Spinal cord (tissue), 10 donors: ENCODE data around the gene MYO5B. TPM values are rescaled to one million over a fixed set of nuclear protein-coding genes. Genes with fewer than 3 reads are reported as not detected.

Experiments
- DNase-seq, 6 donors: peaks; one replicate each; pipeline versions ENCODE4 v3.0.0 to v3.0.0-alpha.2; 2013 to 2015; ENCODE audit warnings: low spot score in 6 of 6, low read depth in 4 of 6
- H3K27ac ChIP-seq: one replicate; pipeline ENCODE4 v1.5.1; 2013; ENCODE audit warnings: low read depth, low read length, control low read depth
- H3K27me3 ChIP-seq: one replicate; pipeline ENCODE4 v1.6.1; 2013; ENCODE audit warnings: low read length; ENCODE audit not compliant: control insufficient read depth, insufficient read depth
- H3K36me3 ChIP-seq: one replicate; pipeline ENCODE4 v1.6.1; 2013; ENCODE audit warnings: low read length; ENCODE audit not compliant: control insufficient read depth, insufficient read depth
- H3K4me1 ChIP-seq: one replicate; pipeline ENCODE4 v1.6.1; 2013; ENCODE audit warnings: low read length; ENCODE audit not compliant: control insufficient read depth, insufficient read depth
- H3K4me3 ChIP-seq: one replicate; pipeline ENCODE4 v1.5.1; 2013; ENCODE audit warnings: low read depth, low read length, control low read depth
- H3K9me3 ChIP-seq: one replicate; pipeline ENCODE4 v1.6.1; 2013; ENCODE audit warnings: low read length; ENCODE audit not compliant: control insufficient read depth, insufficient read depth
- WGBS: methylation state at CpG from one replicate; pipeline ENCODE4 v1.1.5; 2013; ENCODE audit warnings: missing lambda C conversion rate; ENCODE audit not compliant: insufficient coverage; 5-methylcytosine and 5-hydroxymethylcytosine counted together
- polyA plus RNA-seq, 2 donors: library from polyadenylated mRNA; unstranded; fragments of 120-200 nt; gene quantifications; one replicate each; pipeline ENCODE4 v1.2.1, GENCODE V29; 2013; ENCODE audit not compliant: insufficient read length in 2 of 2
- total RNA-seq, 2 donors: library from RNA; depleted of rRNA in 1 of 2; stranded (reverse); fragments of 120-200 nt in 1 of 2; fragments of >200 nt in 1 of 2; gene quantifications; one replicate each; pipeline versions ENCODE4 v1.2.3 to v1.2.4, GENCODE V29; 2013 to 2014
- donor health status: healthy.

MYO5B gene
- total and polyA plus RNA-seq, 4 donors = 2.6 to 8.0 (median 4.5) TPM

- H3K27me3 ChIP-seq = no peaks in the 10 kb centered on the region
- H3K9me3 ChIP-seq = no peaks in the 10 kb centered on the region
- H3K4me3 ChIP-seq = no peak overlapping the region
- peak in 5 of 6 donors; percentile 40 to 85 (median 51) for DNase-seq
- no peak overlapping the region for H3K27ac ChIP-seq
- H3K36me3 ChIP-seq = peaks cover under 1% of the 10 kb centered on the region
- WGBS = 63% methylated on average over 10 of the region's 11 CpGs
- peaks cover 16% of the 10 kb centered on the region for H3K4me1 ChIP-seq
These were observed 336.5 kb downstream of the MYO5B start for GRCh38 chr18:49858309-49859020.

GRCh38 chr18:49857708-49858107 is 337.2 kb downstream of the MYO5B start:
- Histone ChIP-seq H3K4me1 (peaks cover 16% of the 10 kb centered on the region), H3K9me3 (no peaks in the 10 kb centered on the region), H3K27ac (no peak overlapping the region), H3K27me3 (no peaks in the 10 kb centered on the region), H3K36me3 (peaks cover 2% of the 10 kb centered on the region), H3K4me3 (no peak overlapping the region)
- 79% methylated on average over 3 of the region's 3 CpGs for WGBS
- no peak for DNase-seq

GRCh38 chr18:49856496-49856895 is 338.5 kb downstream of the MYO5B start:
- H3K27ac ChIP-seq = no peak overlapping the region
- H3K9me3 ChIP-seq = no peaks in the 10 kb centered on the region
- peaks cover 14% of the 10 kb centered on the region for H3K4me1 ChIP-seq
- H3K4me3 ChIP-seq = no peak overlapping the region
- H3K27me3 ChIP-seq = no peaks in the 10 kb centered on the region
- 79% methylated on average over 4 of the region's 6 CpGs for WGBS
- H3K36me3 ChIP-seq = peaks cover 2% of the 10 kb centered on the region
- DNase-seq = no peak

DNA sequence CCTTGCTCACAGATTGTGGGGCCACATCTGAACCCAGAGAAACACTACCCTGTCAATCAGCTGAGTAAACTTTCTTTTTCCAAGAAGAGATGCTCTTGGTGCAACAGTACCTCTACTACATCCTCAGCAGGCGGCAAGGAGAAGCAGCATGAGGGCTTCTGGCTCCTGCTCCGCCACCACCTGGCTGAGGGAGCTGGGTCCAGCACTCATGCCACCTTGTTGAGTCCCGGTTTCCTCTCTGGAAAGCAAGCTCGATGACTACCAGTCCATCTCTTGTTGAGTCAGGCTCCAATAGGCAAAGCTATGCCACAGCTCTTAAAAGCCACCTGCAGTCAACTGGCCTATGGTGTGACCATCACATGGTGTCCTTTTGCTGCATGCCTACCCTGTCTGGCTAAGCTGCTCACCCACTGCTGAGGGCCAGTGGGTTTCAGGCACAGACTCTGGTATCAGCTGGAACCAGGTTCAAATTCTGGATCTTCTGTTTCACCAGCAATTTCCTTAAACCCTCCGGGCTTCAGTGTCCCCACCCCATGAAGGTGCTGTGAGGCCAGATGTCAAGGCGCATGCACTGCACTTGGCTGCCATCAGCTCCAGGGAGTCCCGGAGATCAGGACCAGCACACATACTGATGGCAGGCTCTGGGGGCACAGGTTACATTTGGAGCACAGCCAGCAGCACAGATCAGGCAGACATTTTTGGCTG is 339.1 kb downstream of the MYO5B start:
- 92% methylated on average over 7 of the region's 7 CpGs for WGBS
- no peaks in the 10 kb centered on the region for H3K9me3 ChIP-seq
- H3K4me1 ChIP-seq = peaks cover 11% of the 10 kb centered on the region
- no peaks in the 10 kb centered on the region for H3K27me3 ChIP-seq
- no peak overlapping the region for H3K4me3 ChIP-seq
- no peak overlapping the region for H3K27ac ChIP-seq
- H3K36me3 ChIP-seq = peaks cover 2% of the 10 kb centered on the region
- DNase-seq = no peak

- no CpG with 5 or more reads among the region's 3 CpGs for WGBS
These were observed 340.3 kb downstream of the MYO5B start for GRCh38 chr18:49854681-49855080.

GRCh38 chr18:49853436-49853835 is 341.5 kb downstream of the MYO5B start:
- no peaks in the 10 kb centered on the region for H3K27me3 ChIP-seq
- H3K4me1 ChIP-seq = peaks cover 11% of the 10 kb centered on the region
- H3K9me3 ChIP-seq = no peaks in the 10 kb centered on the region
- DNase-seq = no peak
- peaks cover 2% of the 10 kb centered on the region for H3K36me3 ChIP-seq
- H3K27ac ChIP-seq = no peak overlapping the region
- WGBS = 94% methylated on average over 8 of the region's 8 CpGs
- H3K4me3 ChIP-seq = no peak overlapping the region

More at GRCh38 chr18:49854681-49855080, 340.3 kb downstream of the MYO5B start:
- Histone ChIP-seq H3K27me3 (no peaks in the 10 kb centered on the region), H3K27ac (no peak overlapping the region), H3K36me3 (peaks cover 2% of the 10 kb centered on the region), H3K9me3 (no peaks in the 10 kb centered on the region), H3K4me3 (no peak overlapping the region), H3K4me1 (peaks cover 13% of the 10 kb centered on the region)
- no peak for DNase-seq

- WGBS = 96% methylated on average over 6 of the region's 7 CpGs
- Histone ChIP-seq H3K9me3 (no peaks in the 10 kb centered on the region), H3K4me1 (peaks cover 6% of the 10 kb centered on the region), H3K27ac (no peak overlapping the region), H3K4me3 (no peak overlapping the region), H3K36me3 (peaks cover 2% of the 10 kb centered on the region), H3K27me3 (no peaks in the 10 kb centered on the region)
- DNase-seq = no peak
These were observed 341.9 kb downstream of the MYO5B start for GRCh38 chr18:49853011-49853410.

DNA sequence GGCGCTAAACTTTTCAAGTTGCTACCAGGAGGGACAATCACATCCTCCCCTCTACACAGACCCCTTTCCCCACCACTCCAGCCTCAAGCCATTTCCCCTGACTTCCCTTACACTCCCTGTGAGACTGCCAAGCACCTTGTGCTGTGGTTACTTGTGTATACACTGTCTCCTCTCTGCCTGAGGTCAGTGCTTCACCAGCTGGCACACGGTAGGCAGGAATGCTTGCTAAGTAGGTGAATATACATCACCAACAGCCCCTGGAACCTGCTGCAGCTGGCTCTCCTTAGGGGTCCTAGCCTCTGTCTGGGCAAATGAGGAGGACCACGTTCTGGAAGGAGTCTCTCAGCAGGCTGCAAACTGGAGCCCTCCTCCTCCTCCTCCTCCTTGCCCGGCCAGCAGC is 343.3 kb downstream of the MYO5B start:
- 66% methylated on average over 4 of the region's 4 CpGs for WGBS
- DNase-seq = no peak
- H3K27ac ChIP-seq = no peak overlapping the region
- no peaks in the 10 kb centered on the region for H3K27me3 ChIP-seq
- H3K36me3 ChIP-seq = peaks cover 2% of the 10 kb centered on the region
- peaks cover 11% of the 10 kb centered on the region for H3K4me1 ChIP-seq
- no peaks in the 10 kb centered on the region for H3K9me3 ChIP-seq
- H3K4me3 ChIP-seq = no peak overlapping the region

DNA sequence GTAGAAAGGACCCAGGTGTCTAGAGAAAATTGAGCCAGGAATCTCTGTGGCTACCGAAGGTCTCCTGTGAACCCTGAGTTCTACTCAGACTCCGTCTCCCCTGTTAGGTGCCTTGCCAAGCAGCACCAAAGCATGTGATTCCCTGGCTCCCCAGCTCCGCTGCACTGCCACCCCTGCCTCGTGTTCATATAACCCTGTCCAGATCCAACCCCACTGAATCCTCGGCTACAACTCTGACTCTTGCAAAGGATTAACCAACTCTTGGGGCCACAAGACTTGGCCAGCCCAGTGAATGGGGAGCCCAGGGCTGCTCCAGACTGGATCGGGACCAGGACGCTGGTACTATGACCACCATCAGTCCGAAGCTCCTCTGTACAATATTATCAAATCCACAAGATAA is 344.3 kb downstream of the MYO5B start:
- Histone ChIP-seq H3K4me1 (peaks cover 21% of the 10 kb centered on the region), H3K36me3 (peaks cover 2% of the 10 kb centered on the region)

More for the DNA sequence above, 344.3 kb downstream of the MYO5B start:
- 89% methylated on average over 8 of the region's 8 CpGs for WGBS
- Histone ChIP-seq H3K27ac (no peak overlapping the region), H3K4me3 (no peak overlapping the region), H3K9me3 (no peaks in the 10 kb centered on the region), H3K27me3 (no peaks in the 10 kb centered on the region)
- DNase-seq = no peak
